Fibroblast of skin of right quadriceps (primary cell): ENCODE data around the gene ALDH2.
"Not testable (repeated sequence)": the region's sequence is repeated elsewhere in the genome, so short reads cannot be mapped to it uniquely, and the experiment has no call there.

Experiments used
- DNase-seq: peaks from one replicate; pipeline ENCODE4 v3.0.0-alpha.2; 2013

Gene ALDH2

GRCh38 chr12:111828338-111828979 is 61.7 kb downstream of the ALDH2 start:
- no peak for DNase-seq

- DNase-seq, result not testable (repeated sequence)
Measured at GRCh38 chr12:111829635-111830034, 62.9 kb downstream of the ALDH2 start.

GRCh38 chr12:111834740-111835386 is 68.1 kb downstream of the ALDH2 start:
- not testable (repeated sequence) for DNase-seq

- not testable (repeated sequence) for DNase-seq
Measured at GRCh38 chr12:111835531-111836181, 68.9 kb downstream of the ALDH2 start.

- no peak for DNase-seq
Measured at GRCh38 chr12:111838353-111838752, 71.6 kb downstream of the ALDH2 start.

- DNase-seq, result no peak
Measured at GRCh38 chr12:111840807-111841206, 74.1 kb downstream of the ALDH2 start.

GRCh38 chr12:111841236-111841749 is 74.6 kb downstream of the ALDH2 start:
- no peak for DNase-seq

GRCh38 chr12:111841750-111842555 is 75.2 kb downstream of the ALDH2 start, which contains the start of gene MAPKAPK5:
Gene MAPKAPK5 (plus strand): TSS chr12:111842228. CDS start chr12:111842734, 506 bp downstream.
- DNase-seq, result peak; percentile 95

GRCh38 chr12:111842556-111843396 is 76.0 kb downstream of the ALDH2 start:
- DNase-seq, result no peak

GRCh38 chr12:111846016-111846415 is 79.3 kb downstream of the ALDH2 start:
- no peak for DNase-seq

GRCh38 chr12:111850526-111850925 is 83.8 kb downstream of the ALDH2 start:
- DNase-seq, result no peak

GRCh38 chr12:111858186-111858585 is 91.5 kb downstream of the ALDH2 start:
- DNase-seq, result no peak

- no peak for DNase-seq
Measured at GRCh38 chr12:111858778-111859177, 92.0 kb downstream of the ALDH2 start.

- DNase-seq, result no peak
Measured at GRCh38 chr12:111864913-111865312, 98.2 kb downstream of the ALDH2 start.
